Measurements from ENCODE around the gene UBE2G1.

GRCh38 chr17:4409659-4410058, 43.2 kb upstream of the UBE2G1 start:
- TF ChIP-seq, protein P1, sequence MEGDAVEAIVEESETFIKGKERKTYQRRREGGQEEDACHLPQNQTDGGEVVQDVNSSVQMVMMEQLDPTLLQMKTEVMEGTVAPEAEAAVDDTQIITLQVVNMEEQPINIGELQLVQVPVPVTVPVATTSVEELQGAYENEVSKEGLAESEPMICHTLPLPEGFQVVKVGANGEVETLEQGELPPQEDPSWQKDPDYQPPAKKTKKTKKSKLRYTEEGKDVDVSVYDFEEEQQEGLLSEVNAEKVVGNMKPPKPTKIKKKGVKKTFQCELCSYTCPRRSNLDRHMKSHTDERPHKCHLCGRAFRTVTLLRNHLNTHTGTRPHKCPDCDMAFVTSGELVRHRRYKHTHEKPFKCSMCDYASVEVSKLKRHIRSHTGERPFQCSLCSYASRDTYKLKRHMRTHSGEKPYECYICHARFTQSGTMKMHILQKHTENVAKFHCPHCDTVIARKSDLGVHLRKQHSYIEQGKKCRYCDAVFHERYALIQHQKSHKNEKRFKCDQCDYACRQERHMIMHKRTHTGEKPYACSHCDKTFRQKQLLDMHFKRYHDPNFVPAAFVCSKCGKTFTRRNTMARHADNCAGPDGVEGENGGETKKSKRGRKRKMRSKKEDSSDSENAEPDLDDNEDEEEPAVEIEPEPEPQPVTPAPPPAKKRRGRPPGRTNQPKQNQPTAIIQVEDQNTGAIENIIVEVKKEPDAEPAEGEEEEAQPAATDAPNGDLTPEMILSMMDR (IDR thresholded peaks at IDR 0.05; ENCODE audit: low read length) = no peak
- no peak for TF ChIP-seq EZH2 (optimal IDR thresholded peaks at IDR 0.05; ENCODE audit: low read depth, low read length)

All from MM.1S (cell line).